Activated T-cell treated with anti-CD3 and anti-CD28 coated beads for 24 hours (primary cell): Measurements from ENCODE around the gene CEMIP2.

ENCODE experiments used
- DNase-seq: peaks from one replicate; pipeline ENCODE4 v3.0.0-alpha.2; 2020; ENCODE audit warnings: low read depth

The CEMIP2 gene

GRCh38 chr9:71774920-71775319 is 6.6 kb upstream of the CEMIP2 start:
- no peak for DNase-seq

- DNase-seq, result no peak
Observed at GRCh38 chr9:71772726-71773125, 4.4 kb upstream of the CEMIP2 start.

- DNase-seq, result no peak
Observed at GRCh38 chr9:71770170-71770569, 1.9 kb upstream of the CEMIP2 start.

- DNase-seq, result peak; percentile 46
Observed at GRCh38 chr9:71769175-71770161, 1.2 kb upstream of the CEMIP2 start.

GRCh38 chr9:71767776-71768321 is 464 bp downstream of the CEMIP2 start:
- no peak for DNase-seq

- no peak for DNase-seq
Observed at GRCh38 chr9:71767163-71767775, 1.0 kb downstream of the CEMIP2 start.

GRCh38 chr9:71766663-71767062 is 1.6 kb downstream of the CEMIP2 start:
- DNase-seq, result no peak

- no peak for DNase-seq
Observed at GRCh38 chr9:71765693-71766092, 2.6 kb downstream of the CEMIP2 start.

- no peak for DNase-seq
Observed at GRCh38 chr9:71764891-71765290, 3.4 kb downstream of the CEMIP2 start.

GRCh38 chr9:71764463-71764862 is 3.9 kb downstream of the CEMIP2 start:
- DNase-seq, result no peak

GRCh38 chr9:71763832-71764231 is 4.5 kb downstream of the CEMIP2 start:
- no peak for DNase-seq

- DNase-seq, result no peak
Observed at GRCh38 chr9:71762900-71763653, 5.2 kb downstream of the CEMIP2 start.

GRCh38 chr9:71761938-71762353 is 6.4 kb downstream of the CEMIP2 start:
- DNase-seq, result no peak

GRCh38 chr9:71760901-71761300 is 7.4 kb downstream of the CEMIP2 start:
- no peak for DNase-seq

- DNase-seq, result no peak
Observed at GRCh38 chr9:71758785-71759184, 9.5 kb downstream of the CEMIP2 start.

GRCh38 chr9:71758277-71758676 is 10.0 kb downstream of the CEMIP2 start:
- DNase-seq, result no peak

- no peak for DNase-seq
Observed at GRCh38 chr9:71756753-71757152, 11.6 kb downstream of the CEMIP2 start.

GRCh38 chr9:71755869-71756268 is 12.4 kb downstream of the CEMIP2 start:
- DNase-seq, result no peak

- DNase-seq, result no peak
Observed at GRCh38 chr9:71755230-71755629, 13.1 kb downstream of the CEMIP2 start.

GRCh38 chr9:71754151-71754550 is 14.2 kb downstream of the CEMIP2 start:
- DNase-seq, result no peak

- no peak for DNase-seq
Observed at GRCh38 chr9:71752928-71753327, 15.4 kb downstream of the CEMIP2 start.

GRCh38 chr9:71752352-71752751 is 16.0 kb downstream of the CEMIP2 start:
- DNase-seq, result no peak
